ENCODE data around the gene LY9. TPM values are rescaled to one million over a fixed set of nuclear protein-coding genes. Genes with fewer than 3 reads are reported as not detected.
"Not testable (repeated sequence)": the region's sequence is repeated elsewhere in the genome, so short reads cannot be mapped to it uniquely, and the experiment has no call there.

Gene LY9
- total RNA-seq, 1 experiment from 2014 or later: 6.9 TPM

DNA sequence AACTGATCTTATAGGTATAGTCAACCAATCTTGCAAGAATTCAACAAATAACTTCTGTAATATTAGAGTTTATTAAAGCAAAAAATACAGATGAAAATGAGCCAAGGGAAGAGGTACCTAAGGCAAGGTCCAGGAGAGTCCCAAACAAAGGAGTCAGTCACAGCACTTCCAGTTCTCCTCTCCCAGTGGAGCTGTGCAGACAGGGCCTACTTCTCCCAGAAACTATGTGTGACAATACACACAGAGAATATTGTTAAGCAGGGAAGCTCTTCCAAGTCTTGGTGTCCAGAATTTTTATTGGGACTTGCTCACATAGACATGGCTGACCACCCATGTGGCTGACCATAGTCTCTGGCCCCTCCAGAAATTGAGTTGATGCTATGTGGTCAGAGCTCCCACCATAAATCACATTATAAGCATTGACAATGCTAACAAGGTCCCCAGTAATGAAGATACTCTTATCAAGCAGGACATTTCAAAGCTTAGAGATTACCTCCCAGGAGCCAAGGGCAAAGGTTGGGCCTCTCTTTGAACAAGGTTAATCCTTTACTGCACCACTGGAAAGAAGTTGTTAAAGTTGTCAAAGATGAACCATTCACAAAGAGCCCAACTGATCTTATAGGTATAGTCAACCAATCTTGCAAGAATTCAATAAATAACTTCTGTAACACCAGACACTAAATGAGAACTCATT, 70.2 kb downstream of the LY9 start:
- no peaks in the 10 kb centered on the region for H3K9me3 ChIP-seq (ENCODE audit: insufficient read depth, low read depth)
- intact Hi-C loops (cut with micrococcal nuclease; ENCODE audit: unreplicated experiment): no loop called here
- no TSS peak for BruUV-seq (replicated peaks)
- no peak overlapping the region for H3K4me2 ChIP-seq
- ChIA-PET CTCF (no interaction called here), POLR2A (ENCODE audit: unreplicated experiment) (no interaction called here)
- no peak for DNase-seq
- H3K4me3 ChIP-seq: no peak overlapping the region
- H3K36me3 ChIP-seq (ENCODE audit: low read depth): no peaks in the 10 kb centered on the region
- H3K27me3 ChIP-seq (ENCODE audit: insufficient read depth, low read depth): no peaks in the 10 kb centered on the region
- H3K27ac ChIP-seq: no peak overlapping the region
- H3K9me2 ChIP-seq (ENCODE audit: insufficient read depth): no peaks in the 10 kb centered on the region
- H3F3A ChIP-seq (ENCODE audit: insufficient read depth, low read depth): no peaks in the 10 kb centered on the region
- H2AFZ ChIP-seq: no peak overlapping the region
- TF ChIP-seq, protein P1, sequence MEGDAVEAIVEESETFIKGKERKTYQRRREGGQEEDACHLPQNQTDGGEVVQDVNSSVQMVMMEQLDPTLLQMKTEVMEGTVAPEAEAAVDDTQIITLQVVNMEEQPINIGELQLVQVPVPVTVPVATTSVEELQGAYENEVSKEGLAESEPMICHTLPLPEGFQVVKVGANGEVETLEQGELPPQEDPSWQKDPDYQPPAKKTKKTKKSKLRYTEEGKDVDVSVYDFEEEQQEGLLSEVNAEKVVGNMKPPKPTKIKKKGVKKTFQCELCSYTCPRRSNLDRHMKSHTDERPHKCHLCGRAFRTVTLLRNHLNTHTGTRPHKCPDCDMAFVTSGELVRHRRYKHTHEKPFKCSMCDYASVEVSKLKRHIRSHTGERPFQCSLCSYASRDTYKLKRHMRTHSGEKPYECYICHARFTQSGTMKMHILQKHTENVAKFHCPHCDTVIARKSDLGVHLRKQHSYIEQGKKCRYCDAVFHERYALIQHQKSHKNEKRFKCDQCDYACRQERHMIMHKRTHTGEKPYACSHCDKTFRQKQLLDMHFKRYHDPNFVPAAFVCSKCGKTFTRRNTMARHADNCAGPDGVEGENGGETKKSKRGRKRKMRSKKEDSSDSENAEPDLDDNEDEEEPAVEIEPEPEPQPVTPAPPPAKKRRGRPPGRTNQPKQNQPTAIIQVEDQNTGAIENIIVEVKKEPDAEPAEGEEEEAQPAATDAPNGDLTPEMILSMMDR (conservative IDR thresholded peaks at IDR 0.05): no peak
- no peak for TF ChIP-seq EZH2 (IDR thresholded peaks at IDR 0.05; ENCODE audit: low read depth)
- H4K20me1 ChIP-seq (ENCODE audit: insufficient read depth): no peaks in the 10 kb centered on the region
- no peaks in the 10 kb centered on the region for H3K79me2 ChIP-seq (ENCODE audit: low read depth)
- H3K4me1 ChIP-seq (replicated peaks; ENCODE audit: insufficient read depth): no peaks in the 10 kb centered on the region

DNA sequence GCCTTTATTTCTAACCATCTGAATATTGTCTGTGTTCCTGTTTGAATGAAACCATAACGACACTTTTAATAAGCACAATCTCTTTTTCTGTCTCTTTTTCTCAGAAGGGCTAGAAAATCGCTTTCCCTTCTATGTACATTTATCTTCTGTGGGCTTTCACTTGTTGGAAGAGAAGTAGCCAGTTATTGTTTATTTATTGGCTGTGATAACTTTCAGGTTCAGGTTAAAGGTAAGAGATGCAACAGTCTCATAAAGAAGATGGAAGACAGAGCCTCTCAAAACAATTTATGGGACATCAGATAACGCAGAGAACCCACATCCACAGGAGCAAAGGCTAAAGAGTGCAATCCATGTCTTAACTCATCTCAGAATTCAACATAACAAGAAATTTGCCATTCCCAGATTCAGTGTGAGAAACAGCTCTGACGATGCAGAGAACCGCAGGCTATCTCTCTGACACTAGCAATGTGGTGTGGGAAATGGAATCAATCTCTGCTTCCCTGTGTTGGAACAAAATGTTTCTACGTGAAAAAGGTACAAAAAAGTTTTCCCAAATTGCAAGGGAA, 70.8 kb downstream of the LY9 start:
- ChIA-PET POLR2A (ENCODE audit: unreplicated experiment) (no interaction called here), CTCF (no interaction called here)
- H3K9me2 ChIP-seq (ENCODE audit: insufficient read depth): no peaks in the 10 kb centered on the region
- no peaks in the 10 kb centered on the region for H4K20me1 ChIP-seq (ENCODE audit: insufficient read depth)
- H3K36me3 ChIP-seq (ENCODE audit: low read depth): no peaks in the 10 kb centered on the region
- DNase-seq: no peak
- no peak overlapping the region for H3K4me3 ChIP-seq
- no peaks in the 10 kb centered on the region for H3F3A ChIP-seq (ENCODE audit: insufficient read depth, low read depth)
- H3K27me3 ChIP-seq (ENCODE audit: insufficient read depth, low read depth): no peaks in the 10 kb centered on the region
- BruUV-seq (replicated peaks): no TSS peak
- H2AFZ ChIP-seq: no peak overlapping the region
- no peaks in the 10 kb centered on the region for H3K4me1 ChIP-seq (replicated peaks; ENCODE audit: insufficient read depth)
- H3K79me2 ChIP-seq (ENCODE audit: low read depth): no peaks in the 10 kb centered on the region
- TF ChIP-seq, protein P1 (conservative IDR thresholded peaks at IDR 0.05): no peak
- TF ChIP-seq EZH2 (IDR thresholded peaks at IDR 0.05; ENCODE audit: low read depth): no peak
- H3K4me2 ChIP-seq: no peak overlapping the region
- intact Hi-C loops (cut with micrococcal nuclease; ENCODE audit: unreplicated experiment): no loop called here
- no peak overlapping the region for H3K27ac ChIP-seq
- H3K9me3 ChIP-seq (ENCODE audit: insufficient read depth, low read depth): no peaks in the 10 kb centered on the region

DNA sequence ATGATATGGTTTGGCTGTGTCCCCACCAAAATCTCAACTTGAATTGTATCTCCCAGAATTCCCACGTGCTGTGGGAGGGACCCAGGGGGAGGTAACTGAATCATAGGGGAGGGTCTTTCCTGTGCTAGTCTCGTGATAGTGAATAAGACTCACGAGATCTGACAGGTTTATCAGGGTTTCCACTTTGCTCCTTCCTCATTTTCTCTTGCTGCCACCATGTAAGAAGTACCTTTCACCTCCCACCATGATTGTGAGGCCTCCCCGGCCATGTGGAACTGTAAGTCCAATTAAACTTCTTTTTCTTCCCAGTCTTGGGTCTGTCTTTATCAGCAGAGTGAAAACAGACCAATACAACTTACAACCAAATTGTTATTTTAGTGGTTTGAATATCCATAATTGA, 71.7 kb downstream of the LY9 start:
- H3K9me2 ChIP-seq (ENCODE audit: insufficient read depth); BruUV-seq (replicated peaks); H3K4me3 ChIP-seq; DNase-seq; H3K4me1 ChIP-seq (replicated peaks; ENCODE audit: insufficient read depth); H4K20me1 ChIP-seq (ENCODE audit: insufficient read depth); H3K27ac ChIP-seq; H3K79me2 ChIP-seq (ENCODE audit: low read depth); H2AFZ ChIP-seq; H3F3A ChIP-seq (ENCODE audit: insufficient read depth, low read depth); intact Hi-C loops (cut with micrococcal nuclease; ENCODE audit: unreplicated experiment); H3K9me3 ChIP-seq (ENCODE audit: insufficient read depth, low read depth); H3K4me2 ChIP-seq; POLR2A ChIA-PET (ENCODE audit: unreplicated experiment); CTCF ChIA-PET; H3K36me3 ChIP-seq (ENCODE audit: low read depth); H3K27me3 ChIP-seq (ENCODE audit: insufficient read depth, low read depth): not testable (repeated sequence)

DNA sequence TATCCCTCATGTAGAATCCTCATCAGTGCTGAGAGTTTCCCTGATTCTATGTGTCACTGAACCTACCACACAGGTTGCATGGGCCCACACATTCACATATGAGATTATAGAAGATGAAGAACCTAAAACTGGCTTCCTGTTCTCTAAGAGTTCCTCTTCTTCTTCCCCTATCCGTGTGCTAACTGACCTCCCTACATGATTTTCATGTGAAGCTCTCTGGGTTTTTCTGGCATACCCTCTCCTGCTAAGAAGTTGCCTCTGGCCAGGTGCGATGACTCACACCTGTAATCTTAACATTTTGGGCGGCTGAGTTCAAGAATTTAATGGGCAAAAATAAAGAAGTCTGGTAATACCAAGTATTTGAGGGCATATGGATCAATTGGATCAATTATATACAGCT, 72.2 kb downstream of the LY9 start:
- Histone ChIP-seq H3K9me2 (ENCODE audit: insufficient read depth) (no peaks in the 10 kb centered on the region), H3K4me3 (no peak overlapping the region), H3K79me2 (ENCODE audit: low read depth) (no peaks in the 10 kb centered on the region), H3K4me2 (no peak overlapping the region), H3K9me3 (ENCODE audit: insufficient read depth, low read depth) (no peaks in the 10 kb centered on the region), H4K20me1 (ENCODE audit: insufficient read depth) (no peaks in the 10 kb centered on the region), H3K36me3 (ENCODE audit: low read depth) (no peaks in the 10 kb centered on the region), H3K27me3 (ENCODE audit: insufficient read depth, low read depth) (no peaks in the 10 kb centered on the region), H3K4me1 (replicated peaks; ENCODE audit: insufficient read depth) (no peaks in the 10 kb centered on the region), H2AFZ (no peak overlapping the region), H3K27ac (no peak overlapping the region), H3F3A (ENCODE audit: insufficient read depth, low read depth) (no peaks in the 10 kb centered on the region)
- ChIA-PET POLR2A (ENCODE audit: unreplicated experiment) (no interaction called here), CTCF (no interaction called here)
- no peak for DNase-seq
- no peak for TF ChIP-seq EZH2 (IDR thresholded peaks at IDR 0.05; ENCODE audit: low read depth)
- TF ChIP-seq, protein P1 (conservative IDR thresholded peaks at IDR 0.05): no peak
- intact Hi-C loops (cut with micrococcal nuclease; ENCODE audit: unreplicated experiment): no loop called here
- BruUV-seq (replicated peaks): no TSS peak
